ENCODE results near the gene MYH7.

Gene MYH7

GRCh38 chr14:23376482-23377197 is 58.8 kb downstream of the MYH7 start, which contains the start of gene CMTM5:
Gene CMTM5, plus strand, starts transcription at chr14:23377046. Its CDS starts 206 bp downstream, at chr14:23377252.
- peak in 1 of 2 donors; percentile 7 for DNase-seq (ENCODE audit: low read depth in 2 of 2)
- TF ChIP-seq CTCF (IDR thresholded peaks at IDR 0.05; ENCODE audit: low read depth, low read length): no peak

GRCh38 chr14:23375527-23376251 is 59.8 kb downstream of the MYH7 start:
- no peak for TF ChIP-seq CTCF (IDR thresholded peaks at IDR 0.05; ENCODE audit: low read depth, low read length)
- DNase-seq (ENCODE audit: low read depth in 2 of 2): no peak
- H3K4me3 ChIP-seq (replicated peaks in 1 of 2; ENCODE audit: low read depth in 2 of 2, low read length in 2 of 2): no peak overlapping the region

More at GRCh38 chr14:23376482-23377197, 58.8 kb downstream of the MYH7 start, which contains the start of gene CMTM5:
- no peak within 1 kb of the TSS for H3K4me3 ChIP-seq (replicated peaks in 1 of 2; ENCODE audit: low read depth in 2 of 2, low read length in 2 of 2)

- DNase-seq (ENCODE audit: low read depth in 2 of 2): no peak
- H3K4me3 ChIP-seq (replicated peaks in 1 of 2; ENCODE audit: low read depth in 2 of 2, low read length in 2 of 2): no peak overlapping the region
- no peak for TF ChIP-seq CTCF (IDR thresholded peaks at IDR 0.05; ENCODE audit: low read depth, low read length)
Observed at GRCh38 chr14:23373041-23373440, 62.4 kb downstream of the MYH7 start.

GRCh38 chr14:23372509-23372908 is 63.0 kb downstream of the MYH7 start, which contains the start of gene IL25:
Gene IL25, plus strand, starts transcription at chr14:23372809.
- H3K4me3 ChIP-seq (replicated peaks in 1 of 2; ENCODE audit: low read depth in 2 of 2, low read length in 2 of 2): no peak within 1 kb of the TSS
- DNase-seq (ENCODE audit: low read depth in 2 of 2): no peak
- TF ChIP-seq CTCF (IDR thresholded peaks at IDR 0.05; ENCODE audit: low read depth, low read length): no peak

- no peak overlapping the region for H3K4me3 ChIP-seq (replicated peaks in 1 of 2; ENCODE audit: low read depth in 2 of 2, low read length in 2 of 2)
- TF ChIP-seq CTCF (IDR thresholded peaks at IDR 0.05; ENCODE audit: low read depth, low read length): no peak
- DNase-seq (ENCODE audit: low read depth in 2 of 2): no peak
Observed at GRCh38 chr14:23371865-23372264, 63.6 kb downstream of the MYH7 start.

- H3K4me3 ChIP-seq (replicated peaks in 1 of 2; ENCODE audit: low read depth in 2 of 2, low read length in 2 of 2): no peak overlapping the region
- no peak for DNase-seq (ENCODE audit: low read depth in 2 of 2)
- no peak for TF ChIP-seq CTCF (IDR thresholded peaks at IDR 0.05; ENCODE audit: low read depth, low read length)
Observed at GRCh38 chr14:23370221-23370620, 65.2 kb downstream of the MYH7 start.

Measured in cardiac fibroblast (primary cell).